Peyer's patch (tissue), 4 donors: Measurements from ENCODE around the gene MPZL3.

ENCODE experiments used
- POLR2A ChIP-seq, 2 donors: fragments of 450-650 bp; IDR thresholded peaks; one replicate each; pipeline ENCODE4 v1.5.1; 2017; ENCODE audit warnings: antibody characterized with exemption in 2 of 2, mild to moderate bottlenecking in 2 of 2, moderate library complexity in 2 of 2
- TF ChIP-seq, protein P1 (sequence below), 6 experiments: fragments of 450-650 bp in 4 of 6; fragments of 200-600 bp in 2 of 6; sonication (generic) in 1 of 6; IDR thresholded peaks; one replicate each; pipeline ENCODE4 v1.5.1; 2017 to 2019; ENCODE audit warnings: antibody characterized with exemption in 6 of 6, mild to moderate bottlenecking in 3 of 6, moderate library complexity in 1 of 6

DNA sequence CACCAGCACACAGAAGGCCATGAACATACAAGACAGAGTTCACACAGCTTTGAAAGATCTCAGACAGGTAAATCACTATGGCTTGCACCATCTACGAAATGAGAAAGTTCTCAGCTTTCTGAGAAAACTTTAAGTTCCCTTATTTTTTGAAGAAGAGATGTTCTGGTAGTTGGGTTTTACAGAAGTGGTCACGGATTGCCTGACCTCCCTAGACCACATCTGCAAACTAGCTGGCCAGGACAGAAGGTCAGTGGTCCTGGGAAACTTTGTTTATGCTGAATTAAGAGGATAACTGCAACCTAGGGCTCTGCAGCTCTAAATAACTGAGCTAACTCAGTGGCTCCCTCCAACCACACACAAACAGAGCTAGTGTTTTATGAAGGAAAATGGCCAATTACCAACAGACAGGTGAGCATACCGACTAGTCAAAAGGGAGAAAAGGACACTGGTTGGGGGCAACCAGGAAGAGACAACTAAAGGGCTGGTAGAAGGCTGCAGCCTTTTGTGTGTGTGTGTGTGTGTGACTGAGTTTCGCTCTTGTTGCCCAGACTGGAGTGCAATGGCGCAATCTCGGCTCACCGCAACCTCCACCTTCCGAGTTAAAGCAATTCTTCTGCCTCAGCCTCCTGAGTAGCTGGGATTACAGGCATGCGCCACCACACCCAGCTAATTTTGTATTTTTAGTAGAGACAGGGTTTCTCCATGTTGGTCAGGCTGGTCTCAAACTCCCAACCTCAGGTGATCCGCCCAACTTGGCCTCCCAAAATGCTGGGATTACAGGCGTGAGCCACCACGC is 67.2 kb downstream of the MPZL3 start:
- TF ChIP-seq, protein P1, sequence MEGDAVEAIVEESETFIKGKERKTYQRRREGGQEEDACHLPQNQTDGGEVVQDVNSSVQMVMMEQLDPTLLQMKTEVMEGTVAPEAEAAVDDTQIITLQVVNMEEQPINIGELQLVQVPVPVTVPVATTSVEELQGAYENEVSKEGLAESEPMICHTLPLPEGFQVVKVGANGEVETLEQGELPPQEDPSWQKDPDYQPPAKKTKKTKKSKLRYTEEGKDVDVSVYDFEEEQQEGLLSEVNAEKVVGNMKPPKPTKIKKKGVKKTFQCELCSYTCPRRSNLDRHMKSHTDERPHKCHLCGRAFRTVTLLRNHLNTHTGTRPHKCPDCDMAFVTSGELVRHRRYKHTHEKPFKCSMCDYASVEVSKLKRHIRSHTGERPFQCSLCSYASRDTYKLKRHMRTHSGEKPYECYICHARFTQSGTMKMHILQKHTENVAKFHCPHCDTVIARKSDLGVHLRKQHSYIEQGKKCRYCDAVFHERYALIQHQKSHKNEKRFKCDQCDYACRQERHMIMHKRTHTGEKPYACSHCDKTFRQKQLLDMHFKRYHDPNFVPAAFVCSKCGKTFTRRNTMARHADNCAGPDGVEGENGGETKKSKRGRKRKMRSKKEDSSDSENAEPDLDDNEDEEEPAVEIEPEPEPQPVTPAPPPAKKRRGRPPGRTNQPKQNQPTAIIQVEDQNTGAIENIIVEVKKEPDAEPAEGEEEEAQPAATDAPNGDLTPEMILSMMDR (IDR thresholded peaks at IDR 0.05): no peak
- no peak for TF ChIP-seq POLR2A (IDR thresholded peaks at IDR 0.05)
